Mesothelial cell of epicardium (in vitro differentiated cells): ENCODE data around the gene PRAMEF13. TPM values are rescaled to one million over a fixed set of nuclear protein-coding genes. Genes with fewer than 3 reads are reported as not detected.
"Not testable (repeated sequence)": the region's sequence is repeated elsewhere in the genome, so short reads cannot be mapped to it uniquely, and the experiment has no call there.

Experiments
- DNase-seq, 2 experiments: peaks; one replicate each; pipeline ENCODE4 v3.0.0; 2021; ENCODE audit warnings: low spot score in 2 of 2; ENCODE audit not compliant: unreplicated experiment in 2 of 2
- H3K27ac Mint-ChIP-seq: 2 replicates; pipeline ENCODE4 v1.8.0; 2021; ENCODE audit warnings: mixed read lengths
- H3K27me3 Mint-ChIP-seq: 2 replicates; pipeline ENCODE4 v1.8.0; 2021; ENCODE audit warnings: low read depth, mixed read lengths
- H3K36me3 Mint-ChIP-seq: 2 replicates; pipeline ENCODE4 v1.8.0; 2021; ENCODE audit warnings: mixed read lengths
- H3K4me1 Mint-ChIP-seq: 2 replicates; pipeline ENCODE4 v1.8.0; 2021; ENCODE audit warnings: mixed read lengths
- H3K4me3 Mint-ChIP-seq: 2 replicates; pipeline ENCODE4 v1.8.0; 2021; ENCODE audit warnings: mild to moderate bottlenecking, moderate library complexity, mixed read lengths
- H3K9me3 Mint-ChIP-seq: 2 replicates; pipeline ENCODE4 v1.8.0; 2021; ENCODE audit warnings: mixed read lengths
- CTCF ChIP-seq: fragments of 200-600 bp; sonication (generic); IDR thresholded peaks from one replicate; pipeline ENCODE4 v1.5.0; 2021; ENCODE audit warnings: antibody characterized with exemption; ENCODE audit not compliant: unreplicated experiment
- total RNA-seq: library from RNA; stranded (reverse); gene quantifications from 3 replicates; pipeline ENCODE4 v1.2.1, GENCODE V29; 2021

The PRAMEF13 gene
- total RNA-seq, 1 donor from 2014 or later, result not detected

GRCh38 chr1:13228343-13228781 is 27.2 kb upstream of the PRAMEF13 start:
- H3K36me3 Mint-ChIP-seq, result peaks cover 9% of the 10 kb centered on the region
- no peak for TF ChIP-seq CTCF
- H3K4me3 Mint-ChIP-seq, result no peak overlapping the region
- H3K27me3 Mint-ChIP-seq, result no peaks in the 10 kb centered on the region
- H3K9me3 Mint-ChIP-seq, result peaks cover 55% of the 10 kb centered on the region
- H3K4me1 Mint-ChIP-seq, result no peaks in the 10 kb centered on the region
- H3K27ac Mint-ChIP-seq, result no peak overlapping the region
- peak in 1 of 2 experiments; percentile 29 for DNase-seq

GRCh38 chr1:13227271-13228055 is 26.3 kb upstream of the PRAMEF13 start:
- not testable (repeated sequence) for H3K27ac Mint-ChIP-seq, H3K27me3 Mint-ChIP-seq, H3K4me3 Mint-ChIP-seq, H3K36me3 Mint-ChIP-seq, H3K4me1 Mint-ChIP-seq
- peaks cover 50% of the 10 kb centered on the region for H3K9me3 Mint-ChIP-seq
- peak in 1 of 2 experiments; percentile 5 for DNase-seq

GRCh38 chr1:13225675-13226204 is 24.5 kb upstream of the PRAMEF13 start, which contains the start of gene PRAMEF18:
Gene PRAMEF18 (minus strand): TSS chr1:13226154. CDS start chr1:13226106, 48 bp downstream.
- peaks cover 38% of the 10 kb centered on the region for H3K9me3 Mint-ChIP-seq
- not testable (repeated sequence) for H3K36me3 Mint-ChIP-seq, H3K4me3 Mint-ChIP-seq, H3K27me3 Mint-ChIP-seq, H3K27ac Mint-ChIP-seq, H3K4me1 Mint-ChIP-seq
- peak in 1 of 2 experiments; percentile 19 for DNase-seq

GRCh38 chr1:13224480-13225060 is 23.4 kb upstream of the PRAMEF13 start:
- Mint-ChIP-seq H3K9me3 (peaks cover 30% of the 10 kb centered on the region), H3K4me1 (no peaks in the 10 kb centered on the region), H3K27ac (no peak overlapping the region), H3K4me3 (no peak overlapping the region), H3K27me3 (no peaks in the 10 kb centered on the region), H3K36me3 (peaks cover 6% of the 10 kb centered on the region)
- TF ChIP-seq CTCF, result no peak
- DNase-seq, result peak in 1 of 2 experiments; percentile 16

GRCh38 chr1:13222788-13223187 is 21.6 kb upstream of the PRAMEF13 start:
- H3K36me3 Mint-ChIP-seq, H3K27me3 Mint-ChIP-seq, H3K4me1 Mint-ChIP-seq, DNase-seq, H3K27ac Mint-ChIP-seq, H3K4me3 Mint-ChIP-seq: not testable (repeated sequence)
- peaks cover 18% of the 10 kb centered on the region for H3K9me3 Mint-ChIP-seq

GRCh38 chr1:13219203-13219602 is 18.0 kb upstream of the PRAMEF13 start:
- not testable (repeated sequence) for H3K36me3 Mint-ChIP-seq, H3K4me1 Mint-ChIP-seq, H3K4me3 Mint-ChIP-seq, H3K27ac Mint-ChIP-seq, H3K9me3 Mint-ChIP-seq, DNase-seq, H3K27me3 Mint-ChIP-seq

- H3K36me3 Mint-ChIP-seq, H3K27ac Mint-ChIP-seq, H3K4me1 Mint-ChIP-seq, H3K4me3 Mint-ChIP-seq, DNase-seq, H3K9me3 Mint-ChIP-seq, H3K27me3 Mint-ChIP-seq: not testable (repeated sequence)
These were observed 15.4 kb upstream of the PRAMEF13 start for GRCh38 chr1:13216619-13217018.

- not testable (repeated sequence) for H3K36me3 Mint-ChIP-seq, H3K4me1 Mint-ChIP-seq, H3K9me3 Mint-ChIP-seq, H3K4me3 Mint-ChIP-seq, DNase-seq, H3K27ac Mint-ChIP-seq, H3K27me3 Mint-ChIP-seq
These were observed 7.5 kb upstream of the PRAMEF13 start for GRCh38 chr1:13208712-13209111.

GRCh38 chr1:13171548-13171947 is 29.7 kb downstream of the PRAMEF13 start, which contains the start of gene PRAMEF9:
Gene PRAMEF9 (plus strand): TSS chr1:13171848. CDS start chr1:13175281, 3,433 bp downstream.
- H3K27ac Mint-ChIP-seq, H3K9me3 Mint-ChIP-seq, H3K4me1 Mint-ChIP-seq, DNase-seq, H3K4me3 Mint-ChIP-seq, H3K27me3 Mint-ChIP-seq, H3K36me3 Mint-ChIP-seq: not testable (repeated sequence)

GRCh38 chr1:13165531-13165930 is 35.7 kb downstream of the PRAMEF13 start, which contains the start of gene HNRNPCL4:
Gene HNRNPCL4 (minus strand): TSS chr1:13165631. CDS start chr1:13165467, 164 bp downstream.
- not testable (repeated sequence) for H3K36me3 Mint-ChIP-seq, H3K4me3 Mint-ChIP-seq, H3K4me1 Mint-ChIP-seq, H3K27me3 Mint-ChIP-seq, H3K9me3 Mint-ChIP-seq, H3K27ac Mint-ChIP-seq, DNase-seq

GRCh38 chr1:13155909-13156308 is 45.3 kb downstream of the PRAMEF13 start, which contains the start of gene PRAMEF26:
Gene PRAMEF26 (minus strand): TSS chr1:13156009. CDS start chr1:13153095, 2,914 bp downstream.
- not testable (repeated sequence) for DNase-seq, H3K36me3 Mint-ChIP-seq, H3K27me3 Mint-ChIP-seq, H3K9me3 Mint-ChIP-seq, H3K4me3 Mint-ChIP-seq, H3K4me1 Mint-ChIP-seq, H3K27ac Mint-ChIP-seq
